ENCODE measurements around the gene TTC16.
"Not testable (repeated sequence)": the region's sequence is repeated elsewhere in the genome, so short reads cannot be mapped to it uniquely, and the experiment has no call there.

Gene TTC16

DNA sequence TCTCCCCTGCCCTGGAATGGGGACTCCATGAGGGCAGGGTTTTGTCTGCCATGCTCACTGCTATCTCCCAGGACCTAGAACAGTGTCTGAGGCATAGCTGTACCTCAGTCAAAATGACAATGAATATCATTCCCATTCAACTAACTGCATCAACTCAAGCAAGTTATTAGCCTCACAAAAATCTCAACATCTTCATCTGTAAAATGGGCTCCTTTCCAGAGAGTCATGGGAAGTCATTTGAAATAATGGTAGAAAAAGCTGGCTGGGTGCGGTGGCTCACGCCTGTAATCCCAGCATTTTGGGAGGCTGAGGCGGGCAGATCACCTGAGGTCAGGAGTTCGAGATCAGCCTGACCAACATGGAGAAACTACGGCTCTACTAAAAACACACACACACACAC lies 53.2 kb downstream of the TTC16 start:
- no peak for DNase-seq (ENCODE audit: low spot score)

DNA sequence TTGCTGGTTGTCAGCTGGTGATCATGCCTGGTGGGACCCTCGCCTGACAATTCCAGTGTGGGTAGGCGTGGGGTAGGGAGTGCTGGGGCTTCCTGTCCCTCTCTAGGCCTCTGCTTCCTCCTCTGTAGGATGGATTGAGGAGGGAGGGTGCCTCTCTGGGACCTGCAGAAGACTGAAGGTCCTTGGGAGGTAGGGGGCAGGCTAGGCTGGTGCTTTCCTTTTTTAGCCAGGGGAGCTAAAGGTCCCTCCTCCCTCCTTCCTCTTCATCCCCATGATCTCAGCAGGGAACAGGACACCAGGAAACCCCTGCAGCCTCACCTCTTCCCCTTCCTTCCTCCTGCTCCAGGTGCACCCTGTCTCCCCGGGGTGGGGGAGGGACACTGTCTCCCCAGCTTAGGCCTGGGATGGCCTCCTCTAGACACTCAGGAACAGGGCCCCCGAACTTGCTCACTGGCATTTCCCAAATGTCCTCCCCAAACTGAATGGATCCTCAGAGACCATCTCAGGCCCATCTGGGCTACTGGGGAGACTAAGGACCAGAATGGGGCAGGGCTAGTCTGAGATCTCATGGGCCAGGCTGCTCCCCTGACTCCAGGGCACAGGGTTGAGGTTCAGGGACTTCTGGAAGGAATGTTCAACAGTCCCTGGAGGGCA lies 54.2 kb downstream of the TTC16 start:
- no peak for DNase-seq (ENCODE audit: low spot score)

DNA sequence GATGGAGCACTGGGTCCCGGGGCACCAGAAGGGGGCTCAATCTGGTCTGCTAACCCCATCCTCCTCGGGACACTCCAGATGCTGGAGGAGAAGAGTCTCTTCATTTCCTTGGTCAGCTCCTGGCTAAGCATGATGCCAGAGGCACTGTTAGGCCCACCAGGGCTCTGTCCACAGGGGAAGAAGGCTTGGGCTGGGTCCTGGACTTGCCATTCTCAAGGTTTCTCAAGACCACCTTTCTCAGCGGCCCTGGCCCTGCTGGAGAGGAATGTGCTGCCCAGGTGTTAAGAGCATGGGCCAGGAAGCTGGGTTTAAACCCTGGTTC lies 54.7 kb downstream of the TTC16 start:
- DNase-seq (ENCODE audit: low spot score), result no peak

DNA sequence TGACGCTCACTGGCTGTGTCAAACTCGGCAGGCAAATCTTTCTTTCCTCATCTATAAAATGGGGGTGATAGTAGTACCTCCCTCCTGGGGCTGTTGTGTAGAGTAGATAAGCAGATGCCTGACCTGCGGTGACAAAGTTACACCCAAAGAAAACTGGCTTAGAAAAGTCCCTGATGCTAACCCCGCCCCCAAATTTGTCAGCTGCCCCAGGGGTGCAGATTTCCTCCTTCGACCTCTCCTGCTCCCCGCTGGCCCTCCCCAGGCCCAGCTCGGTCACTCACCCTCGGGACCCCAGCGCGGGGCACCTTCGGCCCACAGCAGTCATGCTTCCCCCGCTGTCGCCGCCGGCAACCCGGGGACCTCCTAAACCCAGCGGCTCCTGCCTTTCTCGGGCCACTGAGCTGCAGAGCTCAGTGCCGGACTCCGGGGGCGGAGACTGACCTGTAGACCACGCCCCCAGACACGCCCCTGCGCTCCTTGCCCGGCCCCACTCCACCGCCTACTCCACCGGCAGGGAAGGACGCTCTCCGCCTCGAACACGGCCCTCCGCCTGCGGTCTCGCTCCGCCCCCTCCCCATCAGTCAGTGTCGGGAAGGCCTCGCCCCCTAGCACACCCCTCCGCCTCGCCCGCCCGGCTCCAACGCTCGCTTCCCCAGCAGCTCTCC lies 55.2 kb downstream of the TTC16 start:
- peak; percentile 99 for DNase-seq (ENCODE audit: low spot score)

DNA sequence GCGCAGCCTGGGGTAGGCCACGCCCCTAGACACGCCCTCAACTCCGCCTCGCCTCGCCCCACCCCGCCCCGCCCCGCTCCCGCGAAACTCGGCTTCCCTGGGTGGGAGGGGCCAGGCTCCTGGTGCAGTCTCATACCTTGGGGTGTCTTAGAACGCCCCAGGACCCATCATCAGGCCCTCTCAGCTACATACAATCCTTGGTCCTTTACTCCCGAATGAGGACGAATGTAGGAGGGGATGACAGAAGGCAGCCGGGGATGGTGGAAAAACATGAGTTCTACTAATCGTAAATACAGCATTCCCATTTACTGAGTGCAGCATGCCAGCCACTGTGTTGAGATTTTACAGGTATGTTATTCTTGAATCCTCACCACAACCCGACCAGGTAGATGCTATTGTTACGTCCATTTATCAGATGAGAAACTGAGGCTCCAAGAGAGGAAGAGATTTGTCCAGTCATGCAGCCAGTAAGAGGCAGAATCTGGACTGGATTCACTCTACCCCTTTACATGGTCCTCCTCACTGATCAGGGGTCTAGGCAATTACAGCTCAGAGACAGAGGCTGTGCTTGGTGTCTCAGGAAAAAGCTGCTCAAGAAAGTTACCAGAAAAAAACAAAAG lies 55.8 kb downstream of the TTC16 start:
- no peak for DNase-seq (ENCODE audit: low spot score)

DNA sequence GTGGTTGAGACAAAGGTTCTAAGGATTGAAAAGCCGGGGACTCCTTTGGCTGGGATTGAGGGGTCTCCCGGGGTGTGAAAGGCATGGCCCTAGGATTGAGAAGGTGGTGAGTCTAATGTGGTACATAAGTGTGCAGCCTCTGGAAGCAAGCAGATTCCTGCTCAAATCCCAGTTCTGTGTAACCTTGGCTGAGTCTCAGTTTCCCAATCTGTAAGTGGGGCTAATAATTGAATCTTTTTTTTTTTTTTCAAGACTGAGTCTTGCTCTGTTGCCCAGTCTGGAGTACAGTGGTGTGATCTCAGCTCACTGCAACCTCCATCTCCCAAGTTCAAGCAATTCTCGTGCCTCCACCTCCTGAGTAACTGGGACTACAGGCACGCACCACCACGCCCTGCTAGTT lies 56.7 kb downstream of the TTC16 start:
- DNase-seq (ENCODE audit: low spot score), result no peak

DNA sequence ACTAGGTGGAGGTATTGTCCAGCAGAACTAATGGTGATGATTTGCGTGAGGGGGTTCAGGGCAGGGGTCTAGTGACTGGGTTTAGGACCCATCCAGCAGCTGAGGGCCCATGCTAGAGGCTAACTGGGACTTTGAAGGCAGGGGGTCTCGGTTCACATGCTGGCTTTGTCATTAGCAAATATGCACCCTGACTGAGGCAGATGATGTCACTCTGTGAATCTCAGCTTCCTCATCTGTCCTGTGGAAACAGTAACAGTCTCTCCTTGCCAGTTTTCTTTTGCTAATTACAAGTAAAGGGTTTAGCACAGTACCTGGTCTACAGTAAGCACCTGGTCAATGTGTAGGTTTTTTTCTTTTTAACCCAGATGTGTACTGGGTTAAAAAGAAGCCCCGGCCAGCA lies 57.4 kb downstream of the TTC16 start:
- no peak for DNase-seq (ENCODE audit: low spot score)

DNA sequence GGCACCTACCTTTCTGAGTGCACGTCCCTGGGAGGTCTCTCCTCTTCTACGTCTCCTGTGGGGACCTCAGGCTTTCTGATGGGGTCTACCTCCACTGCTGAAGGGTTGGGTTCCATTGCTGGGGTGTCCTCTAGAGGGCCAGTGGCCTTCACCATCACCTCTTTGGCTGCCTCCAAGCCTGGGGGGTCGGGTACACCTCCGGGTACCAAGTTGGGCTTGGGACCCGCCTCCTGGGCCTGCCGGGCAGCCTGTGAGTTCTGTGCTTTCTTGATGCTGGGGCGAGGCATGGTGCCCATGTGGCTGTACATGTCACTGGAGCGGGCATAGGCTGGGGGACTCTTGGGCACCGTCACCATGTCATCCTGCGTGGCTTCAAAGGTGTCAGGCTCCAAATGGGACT lies 58.1 kb downstream of the TTC16 start:
- no peak for DNase-seq (ENCODE audit: low spot score)

DNA sequence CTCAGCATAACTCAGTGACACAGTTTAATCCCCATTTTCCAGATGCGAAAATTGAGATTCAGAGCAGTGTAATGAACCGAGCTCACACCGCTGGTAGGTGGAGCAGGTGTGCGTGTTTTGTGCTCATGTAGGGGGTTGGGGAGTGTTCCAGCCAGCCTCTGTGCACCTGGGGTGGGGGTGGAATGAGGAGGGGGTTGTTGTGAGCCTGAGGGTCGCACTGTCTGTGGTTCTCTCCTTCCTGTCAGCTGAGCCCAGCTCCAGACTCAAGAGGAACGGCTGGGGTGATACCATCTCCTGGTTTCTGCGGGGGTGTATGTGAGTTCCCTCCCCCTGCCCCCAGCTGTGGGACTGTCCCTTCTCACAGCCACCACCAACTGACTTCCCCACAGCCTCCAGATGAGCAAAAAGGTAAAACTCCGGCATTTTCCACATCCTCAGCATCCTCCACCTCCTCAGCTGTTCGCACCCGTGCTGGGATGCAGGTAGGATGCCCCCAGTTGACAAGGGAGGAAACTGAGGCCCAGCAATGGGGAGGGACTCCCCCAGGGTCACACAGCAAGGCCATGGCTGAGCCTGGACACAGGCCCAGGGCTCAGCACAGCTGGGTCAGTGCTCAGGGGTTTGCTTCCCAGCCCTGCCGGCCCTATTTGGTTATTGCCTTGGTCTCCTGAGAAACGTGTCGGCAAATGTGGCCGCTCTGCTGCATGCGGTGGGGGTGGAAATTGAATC lies 60.5 kb downstream of the TTC16 start:
- DNase-seq (ENCODE audit: low spot score), result peak; percentile 89

DNA sequence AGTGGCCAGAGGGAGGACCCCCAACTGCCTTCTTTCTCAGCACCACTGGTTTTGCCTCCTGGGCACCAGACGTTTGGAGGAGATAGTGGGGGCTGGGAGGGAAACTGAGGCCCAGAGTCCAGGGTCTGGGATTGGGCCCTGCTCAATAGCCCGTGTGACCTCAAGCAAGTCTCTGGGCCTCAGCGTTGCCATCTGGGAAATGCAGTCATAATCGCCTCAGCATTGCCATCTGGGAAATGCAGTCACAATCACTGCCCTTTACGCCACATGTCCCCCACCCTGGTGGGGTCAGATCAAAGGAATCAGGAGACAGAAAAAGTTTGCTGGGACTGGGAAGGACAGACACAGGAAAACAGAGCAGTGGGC lies 61.0 kb downstream of the TTC16 start:
- no peak for DNase-seq (ENCODE audit: low spot score)

DNA sequence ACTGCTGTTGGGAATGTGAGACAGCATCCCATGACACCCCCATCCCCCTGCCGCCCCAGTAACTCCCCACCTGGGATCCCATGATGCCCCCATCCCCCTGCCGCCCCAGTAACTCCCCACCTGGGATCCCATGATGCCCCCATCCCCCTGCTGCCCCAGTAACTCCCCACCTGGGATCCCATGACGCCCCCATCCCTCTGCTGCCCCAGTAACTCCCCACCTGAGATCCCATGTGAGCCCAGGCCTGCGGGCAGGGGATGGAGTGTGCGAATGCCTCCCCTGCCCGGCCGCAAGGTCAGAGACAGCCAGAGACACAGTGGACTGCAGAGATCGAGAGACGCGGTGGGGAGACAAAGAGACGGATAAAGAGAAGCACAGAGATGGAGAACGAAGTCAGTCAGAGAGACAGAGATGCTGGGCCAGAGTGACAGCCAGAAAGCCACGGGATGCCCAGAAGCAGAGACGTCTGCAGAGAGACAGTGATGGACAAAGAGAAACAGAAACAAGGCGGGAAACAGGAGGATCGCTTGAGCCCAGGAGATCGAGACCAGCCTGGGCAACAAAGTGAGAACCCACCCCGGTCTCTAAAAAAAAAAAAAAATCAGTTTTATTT lies 61.6 kb downstream of the TTC16 start:
- DNase-seq (ENCODE audit: low spot score), result no peak

DNA sequence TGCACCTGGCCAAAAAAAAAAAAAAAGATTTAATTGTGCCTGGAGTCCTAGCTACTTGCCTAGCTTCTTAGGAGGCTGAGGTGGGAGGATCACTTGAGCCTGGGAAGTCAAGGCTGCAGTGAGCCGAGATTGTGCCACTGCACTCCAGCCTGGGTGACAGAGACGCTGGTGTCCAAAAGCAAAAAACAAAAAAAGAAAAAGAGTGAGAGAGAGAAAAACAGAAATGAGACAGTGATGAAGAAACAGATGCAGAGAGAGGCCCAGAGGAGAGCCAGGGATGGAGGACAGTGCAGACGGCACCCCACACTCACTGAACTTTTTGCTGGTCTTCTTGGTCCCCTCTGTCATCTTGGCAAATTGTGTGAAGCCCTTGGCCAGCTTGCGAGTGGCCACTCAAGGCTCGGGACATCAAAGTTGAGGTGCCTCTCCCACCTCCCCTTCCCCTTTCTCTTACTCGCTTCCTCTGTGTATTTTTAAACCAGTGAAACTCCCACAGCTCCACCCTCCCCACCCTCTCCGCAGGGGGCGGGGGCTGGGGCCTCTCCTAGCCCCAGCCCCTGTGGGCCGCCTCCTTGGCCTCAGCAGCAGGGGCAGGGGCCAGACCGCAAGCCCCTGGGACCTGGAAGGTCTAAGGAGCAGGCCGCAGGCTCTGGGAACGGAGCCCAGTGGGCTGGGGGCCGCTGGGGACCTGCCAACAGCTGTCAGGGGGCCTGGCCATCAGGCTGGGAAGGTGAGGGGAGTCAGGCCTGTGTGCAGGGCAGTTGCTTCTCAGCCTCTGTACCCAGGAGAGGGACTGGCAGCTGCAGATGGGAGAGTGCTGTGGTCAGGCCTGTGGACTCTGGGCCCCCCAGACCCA lies 62.6 kb downstream of the TTC16 start, which contains the start of gene SH2D3C:
TSS of gene SH2D3C (minus strand) at position 387 of the 856 bp plus-strand sequence. CDS start at position 348, 39 bp downstream.
- DNase-seq (ENCODE audit: low spot score), result peak; percentile 45

DNA sequence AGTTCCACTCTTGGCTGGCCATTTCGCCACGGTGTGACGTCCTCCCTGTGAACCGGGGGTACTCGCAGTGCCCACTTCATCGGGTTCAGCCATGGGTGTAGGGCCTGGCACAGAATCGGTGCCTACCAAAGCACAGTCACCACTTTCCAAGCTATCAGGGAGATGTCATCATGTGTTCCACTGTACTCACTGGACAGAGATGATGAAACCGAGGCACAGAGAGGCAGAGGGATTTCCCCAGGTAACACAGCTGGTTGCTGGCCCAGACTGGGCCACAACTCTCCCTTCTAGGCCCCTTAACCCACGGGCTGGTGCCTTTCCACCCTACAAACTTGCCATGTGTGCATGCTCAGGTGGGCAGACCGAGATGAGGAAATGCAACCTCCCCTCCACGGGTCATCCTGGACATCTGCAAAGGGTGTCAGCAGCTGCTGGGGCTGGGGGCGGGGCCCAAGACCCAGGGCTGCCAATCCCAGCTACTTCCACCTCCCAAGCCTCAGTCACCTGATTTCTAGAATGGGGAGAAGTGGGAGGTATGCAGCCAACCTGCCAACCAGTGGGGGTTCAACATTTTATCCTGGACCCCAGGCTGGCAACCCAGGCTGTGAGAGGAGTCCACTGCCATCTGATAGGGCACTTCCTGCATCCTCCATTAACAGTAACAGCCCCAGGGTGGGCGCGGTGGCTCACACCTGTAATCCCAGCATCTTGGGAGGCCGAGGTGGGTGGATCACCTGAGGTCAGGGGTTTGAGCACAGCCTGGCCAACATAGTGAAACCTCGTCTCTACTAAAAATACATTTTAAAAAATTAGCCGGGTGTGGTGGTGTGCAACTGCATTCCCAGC lies 63.5 kb downstream of the TTC16 start:
- peak; percentile 52 for DNase-seq (ENCODE audit: low spot score)

DNA sequence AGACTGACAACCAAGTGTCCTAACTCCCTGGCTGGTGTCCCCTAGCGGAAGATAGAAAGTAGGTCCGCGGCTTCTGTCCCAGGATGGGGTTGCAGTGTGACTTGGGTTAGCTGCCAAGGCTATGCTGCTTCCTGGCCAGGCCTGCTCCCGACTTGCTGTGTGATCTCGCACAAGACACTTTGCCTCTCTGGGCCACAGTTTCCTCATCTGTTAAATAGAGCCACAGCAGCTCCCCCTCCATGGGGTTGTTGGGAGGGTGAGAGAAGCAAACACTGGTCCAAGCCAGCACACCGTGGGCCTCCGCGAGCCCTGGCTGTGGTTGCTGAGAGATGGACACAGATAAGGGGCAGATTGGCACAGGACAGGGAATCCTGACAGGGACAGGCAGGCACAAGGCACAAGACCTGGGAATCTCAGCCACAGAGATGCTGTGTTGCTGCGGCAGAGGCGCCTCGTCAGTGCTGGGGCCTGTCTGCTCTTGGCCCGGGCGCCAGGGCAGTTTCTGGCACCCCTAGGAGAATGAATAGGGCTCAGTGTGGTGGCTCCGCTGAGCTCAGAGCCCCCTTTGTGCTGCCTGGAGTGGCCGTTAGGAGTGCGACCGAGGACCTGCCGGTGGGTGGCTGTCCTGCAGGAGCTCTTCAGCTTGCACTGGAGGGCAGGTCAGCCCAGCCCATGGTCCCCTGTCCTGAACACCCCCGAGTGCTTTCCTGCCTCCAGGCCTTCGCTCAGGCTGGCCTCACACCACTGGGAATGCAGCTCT lies 64.4 kb downstream of the TTC16 start:
- DNase-seq (ENCODE audit: low spot score), result no peak

DNA sequence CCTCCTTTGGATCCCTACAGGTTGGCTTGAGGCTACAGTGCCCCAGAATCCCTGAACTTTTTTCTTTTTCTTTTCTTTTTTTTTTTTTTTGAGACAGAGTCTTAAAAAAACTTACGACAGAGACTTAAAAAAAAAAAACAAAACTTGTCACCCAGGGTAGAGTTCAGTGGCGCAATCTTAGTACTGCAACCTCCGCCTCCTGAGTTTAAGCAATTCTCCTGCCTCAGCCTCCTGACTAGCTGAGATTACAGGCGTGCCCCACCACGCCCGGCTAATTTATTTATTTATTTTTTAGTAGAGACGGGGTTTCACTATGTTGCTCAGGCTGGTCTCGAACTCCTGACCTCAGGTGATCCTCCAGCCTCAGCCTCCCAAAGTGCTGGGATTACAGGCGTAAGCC lies 65.0 kb downstream of the TTC16 start:
- not testable (repeated sequence) for DNase-seq (ENCODE audit: low spot score)
